HepG2 (cell line): ENCODE measurements around the gene ALLC. TPM values are rescaled to one million over a fixed set of nuclear protein-coding genes. Genes with fewer than 3 reads are reported as not detected.
A peak's percentile ranks its signal among the peaks of the same experiment; 100 is the strongest.

Experiments
- ATAC-seq: fragments of 200-7000 bp; cut with Tn5 transposase; 3 replicates; pipeline ENCODE4 v1.9.1; 2020; ENCODE audit warnings: mild to moderate bottlenecking, moderate library complexity
- BruUV-seq: library from RNA; stranded (reverse); fragments of 400-500 nt; replicated peaks from 2 replicates; lab custom pipeline; 2021; lab: Mats Ljungman, UMichigan
- CTCF ChIA-PET: fragments of 300-600 bp; formaldehyde crosslinking; extraction: SDS; loops from one replicate; lab custom pipeline; 2021; ENCODE audit warnings: low total read pairs, inconsistent platforms, low intra/inter-chr PET ratio; lab: Yijun Ruan, JAX
- POLR2A ChIA-PET: fragments of 350-600 bp; sonication (Branson Sonifier 250); formaldehyde crosslinking; loops from one replicate; lab custom pipeline; 2020; ENCODE audit warnings: antibody characterized with exemption, inconsistent platforms; lab: Yijun Ruan, JAX
- DNase-seq: peaks from one replicate; pipeline ENCODE4 v3.0.0-alpha.2; 2015; ENCODE audit warnings: low spot score
- FAIRE-seq: peaks from 3 replicates; lab custom pipeline; 2011; peaks lifted over from hg19 to GRCh38; lab: Jason Lieb, UNC
- H2AFZ ChIP-seq: one replicate; pipeline ENCODE4 v1.6.1; 2011; ENCODE audit warnings: low read length, inconsistent platforms
- H3K27ac ChIP-seq: fragments of 300-600 bp; 3 replicates; pipeline ENCODE4 v1.8.0; 2011; ENCODE audit warnings: mixed run types, mild to moderate bottlenecking, mixed read lengths, low read length, inconsistent platforms; ENCODE audit not compliant: insufficient read depth; ENCODE audit errors: extremely low read length
- H3K27me3 ChIP-seq, 2 experiments: fragments of 200-600 bp in 1 of 2; 2 replicates in 1 of 2; 3 replicates in 1 of 2; pipeline versions ENCODE4 v1.6.0 to v1.8.0; 2011; ENCODE audit warnings: low read length in 2 of 2, mild to moderate bottlenecking in 2 of 2, moderate library complexity in 2 of 2, inconsistent platforms in 1 of 2; ENCODE audit not compliant: insufficient read depth in 2 of 2, control insufficient read depth in 1 of 2
- H3K36me3 ChIP-seq, 2 experiments: fragments of 200-600 bp in 1 of 2; replicated peaks in 1 of 2; 2 replicates in 1 of 2; 3 replicates in 1 of 2; pipeline versions ENCODE4 v1.5.1 to v1.8.0; 2011; ENCODE audit warnings: low read length in 2 of 2, inconsistent platforms in 1 of 2; ENCODE audit not compliant: insufficient read depth in 2 of 2, control insufficient read depth in 1 of 2
- H3K4me1 ChIP-seq: 2 replicates; pipeline ENCODE4 v1.5.1; 2012; ENCODE audit warnings: low read length, inconsistent platforms; ENCODE audit not compliant: insufficient read depth
- H3K4me2 ChIP-seq: 2 replicates; pipeline ENCODE4 v1.6.0; 2011; ENCODE audit warnings: low read depth, low read length, inconsistent platforms
- H3K4me3 ChIP-seq, 3 experiments: fragments of 200-600 bp in 1 of 3; sonication (generic), shearing (Covaris generic) in 1 of 3; replicated peaks in 1 of 3; 2 replicates each; pipeline ENCODE4 v1.5.1; 2011 to 2016; ENCODE audit warnings: low read length in 3 of 3, inconsistent platforms in 2 of 3, low read depth in 2 of 3, mild to moderate bottlenecking in 2 of 3, control low read depth in 1 of 3, mixed read lengths in 1 of 3; ENCODE audit not compliant: insufficient read depth in 1 of 3
- H3K79me2 ChIP-seq: one replicate; pipeline ENCODE4 v1.6.1; 2011; ENCODE audit warnings: low read length, inconsistent platforms; ENCODE audit not compliant: insufficient read depth
- H3K9ac ChIP-seq: 2 replicates; pipeline ENCODE4 v1.6.0; 2011; ENCODE audit warnings: mild to moderate bottlenecking, low read depth, low read length, inconsistent platforms; ENCODE audit not compliant: insufficient read depth
- H3K9me3 ChIP-seq: 2 replicates; pipeline ENCODE4 v1.5.1; 2012; ENCODE audit warnings: mild to moderate bottlenecking, low read length
- H4K20me1 ChIP-seq: 2 replicates; pipeline ENCODE4 v1.6.0; 2011; ENCODE audit warnings: inconsistent platforms, mild to moderate bottlenecking, low read length, moderate library complexity; ENCODE audit not compliant: insufficient read depth
- ATF7 ChIP-seq, 2 experiments: fragments of 450-650 bp in 1 of 2; sonication (generic) in 1 of 2; formaldehyde crosslinking in 1 of 2; IDR thresholded peaks; 2 replicates each; pipeline versions ENCODE4 v1.4.0 to v1.6.1; 2016 to 2020; ENCODE audit warnings: antibody characterized with exemption in 1 of 2, mild to moderate bottlenecking in 1 of 2, missing genetic modification reagents in 1 of 2
- WGBS: methylation state at CpG from one replicate; pipeline ENCODE4 v1.1.6; 2017; ENCODE audit warnings: low lambda C conversion rate; 5-methylcytosine and 5-hydroxymethylcytosine counted together
- in situ Hi-C: cut with HindIII; loops from 2 replicates; pipeline ENCODE4 v1.10.0; 2017; ENCODE audit warnings: low pct_unique_long_range_greater_than_20kb; ENCODE audit not compliant: extremely low pct_ligation_motif_present
- intact Hi-C: fragments of 100-400 bp; cut with micrococcal nuclease; formaldehyde crosslinking; loops from one replicate; pipeline ENCODE4 v1.10.0; 2022; ENCODE audit not compliant: unreplicated experiment
- polyA plus RNA-seq, 8 experiments: library from polyadenylated mRNA; depleted of rRNA in 3 of 8; stranded (reverse) in 7 of 8; unstranded in 1 of 8; fragments of >200 nt; fragmentation: Illumina TruSeq in 4 of 8; extraction: Trizol in 4 of 8; gene quantifications; 2 replicates each; pipeline versions ENCODE4 v1.2.1 to v1.2.3, GENCODE V29; 2011 to 2016; ENCODE audit warnings: low read depth in 4 of 8, missing spikeins in 1 of 8, mixed read lengths in 1 of 8; ENCODE audit not compliant: insufficient read depth in 1 of 8
- total RNA-seq, 5 experiments: library from RNA; depleted of rRNA; stranded (reverse); fragments of >200 nt; fragmentation: Illumina TruSeq; extraction: Trizol; gene quantifications; 2 replicates each; pipeline ENCODE4 v1.2.3, GENCODE V29; 2016; ENCODE audit warnings: low read depth in 1 of 5
- TF ChIP-seq, protein P1 (sequence below), 2 experiments: sonication (generic) in 1 of 2; formaldehyde crosslinking in 1 of 2; IDR thresholded peaks; 2 replicates each; pipeline versions ENCODE4 v1.6.1 to v1.9.0; 2014 to 2022; ENCODE audit warnings: antibody characterized with exemption in 1 of 2, borderline replicate concordance in 1 of 2, inconsistent platforms in 1 of 2, low read depth in 1 of 2, missing genetic modification reagents in 1 of 2

ALLC gene
- total and polyA plus RNA-seq, 2 of the 13 experiments (the other 11 are each of a cell fraction or from before 2014, with no cell fraction given): 0.08 to 0.11 TPM

DNA sequence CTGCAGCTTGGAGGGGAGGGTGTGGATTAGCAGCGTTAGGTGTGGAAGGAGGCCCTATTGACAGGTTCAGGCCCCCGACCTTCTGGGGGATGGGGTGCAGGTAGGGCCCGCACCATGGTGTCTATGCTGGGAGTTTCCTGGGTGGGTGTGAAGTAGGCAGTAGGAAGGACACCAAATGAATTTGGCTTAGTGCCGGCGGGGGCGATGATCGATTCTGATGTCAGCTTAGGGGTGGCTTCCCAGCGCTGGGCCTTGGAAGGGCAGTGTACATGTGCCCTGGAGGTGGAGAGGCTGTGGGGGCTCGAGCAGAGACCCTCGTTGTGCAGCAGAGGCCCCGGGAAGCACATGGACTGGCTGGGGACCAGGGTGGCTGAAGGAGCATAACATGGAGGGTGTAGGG, 67.0 kb downstream of the ALLC start:
- Histone ChIP-seq H3K27me3 (peaks cover 4 to 67% of the 10 kb centered on the region in 2 experiments), H3K27ac (no peak overlapping the region), H3K9me3 (no peaks in the 10 kb centered on the region), H3K4me3 (no peak overlapping the region), H3K4me2 (no peak overlapping the region), H4K20me1 (no peaks in the 10 kb centered on the region), H3K9ac (no peak overlapping the region), H2AFZ (no peak overlapping the region), H3K4me1 (no peaks in the 10 kb centered on the region), H3K79me2 (no peaks in the 10 kb centered on the region), H3K36me3 (no peaks in the 10 kb centered on the region)
- TF ChIP-seq, protein P1, sequence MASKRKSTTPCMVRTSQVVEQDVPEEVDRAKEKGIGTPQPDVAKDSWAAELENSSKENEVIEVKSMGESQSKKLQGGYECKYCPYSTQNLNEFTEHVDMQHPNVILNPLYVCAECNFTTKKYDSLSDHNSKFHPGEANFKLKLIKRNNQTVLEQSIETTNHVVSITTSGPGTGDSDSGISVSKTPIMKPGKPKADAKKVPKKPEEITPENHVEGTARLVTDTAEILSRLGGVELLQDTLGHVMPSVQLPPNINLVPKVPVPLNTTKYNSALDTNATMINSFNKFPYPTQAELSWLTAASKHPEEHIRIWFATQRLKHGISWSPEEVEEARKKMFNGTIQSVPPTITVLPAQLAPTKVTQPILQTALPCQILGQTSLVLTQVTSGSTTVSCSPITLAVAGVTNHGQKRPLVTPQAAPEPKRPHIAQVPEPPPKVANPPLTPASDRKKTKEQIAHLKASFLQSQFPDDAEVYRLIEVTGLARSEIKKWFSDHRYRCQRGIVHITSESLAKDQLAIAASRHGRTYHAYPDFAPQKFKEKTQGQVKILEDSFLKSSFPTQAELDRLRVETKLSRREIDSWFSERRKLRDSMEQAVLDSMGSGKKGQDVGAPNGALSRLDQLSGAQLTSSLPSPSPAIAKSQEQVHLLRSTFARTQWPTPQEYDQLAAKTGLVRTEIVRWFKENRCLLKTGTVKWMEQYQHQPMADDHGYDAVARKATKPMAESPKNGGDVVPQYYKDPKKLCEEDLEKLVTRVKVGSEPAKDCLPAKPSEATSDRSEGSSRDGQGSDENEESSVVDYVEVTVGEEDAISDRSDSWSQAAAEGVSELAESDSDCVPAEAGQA (IDR thresholded peaks at IDR 0.05; ENCODE audit: low read depth): no peak
- TF ChIP-seq, protein P1 (CRISPR knock-in tag; IDR thresholded peaks at IDR 0.05; ENCODE audit: borderline replicate concordance): no peak
- TF ChIP-seq ATF7 (IDR thresholded peaks at IDR 0.05) (0 out of 2 replicates have a peak, but pooled peaks have one; percentile 2), ATF7 (CRISPR knock-in tag; IDR thresholded peaks at IDR 0.05) (no peak)
- ATAC-seq (no peak), DNase-seq (no peak), FAIRE-seq (no peak)
- ChIA-PET POLR2A (no interaction called here), CTCF (no interaction called here)
- no TSS peak for BruUV-seq
- intact Hi-C loops: no loop called here
- in situ Hi-C loops: no loop called here
- 38% methylated on average over 11 of the region's 11 CpGs for WGBS
